ENCODE results near the gene BEX4. TPM values are rescaled to one million over a fixed set of nuclear protein-coding genes. Genes with fewer than 3 reads are reported as not detected.

BEX4 gene
- total and polyA plus RNA-seq, 2 of the 4 experiments (the other 2 are of a cell fraction), result 0.54 to 6.8 TPM

- in situ Hi-C loops (cut with MboI; ENCODE audit: low sequenced_read_pairs) (no loop called here), intact Hi-C loops (cut with micrococcal nuclease) (no loop called here), dilution Hi-C loops (cut with HindIII; ENCODE audit: low sequenced_read_pairs, unreplicated experiment) (no loop called here)
- Histone ChIP-seq H4K8ac (ENCODE audit: low read depth in 2 of 2, low read length in 2 of 2) (no peak overlapping the region), H4K91ac (ENCODE audit: insufficient read depth, low read depth, low read length) (no peak overlapping the region), H2BK15ac (ENCODE audit: low read depth, low read length) (no peak overlapping the region), H3K56ac (ENCODE audit: extremely low read depth, insufficient read depth, low read length) (no peak overlapping the region), H3K4me2 (ENCODE audit: low read depth, low read length) (no peak overlapping the region), H3K9me3 (ENCODE audit: control insufficient read depth, insufficient read depth, low read length) (no peaks in the 10 kb centered on the region), H2AK9ac (replicated peaks; ENCODE audit: low read depth, low read length, poor library complexity) (no peak overlapping the region), H2BK120ac (ENCODE audit: low read depth, low read length) (no peak overlapping the region), H2BK5ac (ENCODE audit: low read depth, low read length, poor library complexity, severe bottlenecking) (no peak overlapping the region), H3K4me3 (ENCODE audit: insufficient read depth, low read depth, low read length) (no peak overlapping the region), H3K36me3 (ENCODE audit: control insufficient read depth, insufficient read depth, low read length) (no peaks in the 10 kb centered on the region), H3K9ac (ENCODE audit: low read depth, low read length) (no peak overlapping the region), H3K27ac (ENCODE audit: insufficient read depth, low read length) (no peak overlapping the region), H3K18ac (ENCODE audit: low read depth, low read length) (no peak overlapping the region), H3K14ac (replicated peaks; ENCODE audit: low read depth, low read length) (no peak overlapping the region), H4K5ac (ENCODE audit: low read depth, low read length) (no peak overlapping the region), H4K20me1 (ENCODE audit: insufficient read depth, low read length) (peaks cover 4% of the 10 kb centered on the region; the same call in 1 of the 2 replicates), H3K4me1 (ENCODE audit: control insufficient read depth, insufficient read depth, low read length) (no peaks in the 10 kb centered on the region), H2AFZ (replicated peaks; ENCODE audit: low read length, poor library complexity) (no peak overlapping the region), H3K27me3 (ENCODE audit: control insufficient read depth, insufficient read depth, low read length) (peaks cover 12% of the 10 kb centered on the region), H2BK20ac (ENCODE audit: low read depth, low read length) (no peak overlapping the region), H2AK5ac (ENCODE audit: low read depth, low read length) (no peak overlapping the region), H3K79me1 (ENCODE audit: low read depth in 1 of 2, low read length in 2 of 2) (peaks cover 0 to 12% of the 10 kb centered on the region in 2 experiments; a peak in 1 of 4 replicates), H3K9me1 (ENCODE audit: insufficient read depth, low read length) (no peaks in the 10 kb centered on the region), H3K4ac (ENCODE audit: low read depth, low read length) (no peak overlapping the region), H3K23ac (ENCODE audit: low read depth, low read length) (no peak overlapping the region)
- no TSS peak for BruUV-seq (replicated peaks)
- no peak for TF ChIP-seq USF2 (IDR thresholded peaks at IDR 0.05; ENCODE audit: low read depth, low read length)
- TF ChIP-seq NFE2L2 (IDR thresholded peaks at IDR 0.05; ENCODE audit: low read depth, low read length), result no peak
- TF ChIP-seq CHD1 (IDR thresholded peaks at IDR 0.05; ENCODE audit: low read depth, low read length), result no peak
- no peak for ATAC-seq (ENCODE audit: low read depth)
- DNase-seq, result no peak
- ChIA-PET POLR2A (ENCODE audit: unreplicated experiment) (no interaction called here), CTCF (interaction anchor here (0.8 kb wide), 1 partner anchor 9 kb away, joined by 3 read pairs; no protein-coding TSS in a partner anchor)
Observed at GRCh38 chrX:103258275-103258674, 43.4 kb downstream of the BEX4 start.

Other genes starting within 250 kb of the BEX4 start
- gene BEX1, start 150.9 kb upstream of the BEX4 start, total RNA-seq (2012; rRNA removed), result 0.18 TPM in 1 of 2 replicates, not detected in the other
- gene BEX1, start 150.9 kb upstream of the BEX4 start, polyA plus RNA-seq (2012; rRNA removed), result 0.27 and 0.49 TPM in 2 replicates
- not detected in 2 replicates for gene NXF3, start 122.0 kb upstream of the BEX4 start, total RNA-seq (2012; rRNA removed)
- gene NXF3, start 122.0 kb upstream of the BEX4 start, polyA plus RNA-seq (2012; rRNA removed), result not detected in 2 replicates
- 31.5 and 91.4 TPM in 2 replicates for gene TCEAL8, start 40.0 kb downstream of the BEX4 start, total RNA-seq (2012; rRNA removed)
- gene TCEAL8, start 40.0 kb downstream of the BEX4 start, polyA plus RNA-seq (2012; rRNA removed), result 43.7 and 57.6 TPM in 2 replicates
- gene TCEAL5, start 61.6 kb downstream of the BEX4 start, total RNA-seq (2012; rRNA removed), result not detected in 2 replicates
- gene TCEAL5, start 61.6 kb downstream of the BEX4 start, polyA plus RNA-seq (2012; rRNA removed), result not detected in 2 replicates
- 0.28 TPM in 1 of 2 replicates, not detected in the other for gene BEX2, start 95.9 kb downstream of the BEX4 start, total RNA-seq (2012; rRNA removed)
- 0.13 and 0.19 TPM in 2 replicates for gene BEX2, start 95.9 kb downstream of the BEX4 start, polyA plus RNA-seq (2012; rRNA removed)
- gene TCEAL7, start 115.1 kb downstream of the BEX4 start, total RNA-seq (2012; rRNA removed), result 6.5 and 16.1 TPM in 2 replicates
- gene TCEAL7, start 115.1 kb downstream of the BEX4 start, polyA plus RNA-seq (2012; rRNA removed), result 12.1 and 15.4 TPM in 2 replicates
- 20.3 and 94.4 TPM in 2 replicates for gene TCEAL9, start 141.4 kb downstream of the BEX4 start, total RNA-seq (2012; rRNA removed)
- gene TCEAL9, start 141.4 kb downstream of the BEX4 start, polyA plus RNA-seq (2012; rRNA removed), result 88.8 and 111 TPM in 2 replicates
- gene BEX3, start 161.4 kb downstream of the BEX4 start, total RNA-seq (2012; rRNA removed), result 114 and 332 TPM in 2 replicates
- gene BEX3, start 161.4 kb downstream of the BEX4 start, polyA plus RNA-seq (2012; rRNA removed), result 408 and 409 TPM in 2 replicates